Measurements from ENCODE around the gene GSX1.
"Not testable (repeated sequence)": the region's sequence is repeated elsewhere in the genome, so short reads cannot be mapped to it uniquely, and the experiment has no call there.

GSX1 gene
- total RNA-seq = 0 reads per million in 4 experiments

DNA sequence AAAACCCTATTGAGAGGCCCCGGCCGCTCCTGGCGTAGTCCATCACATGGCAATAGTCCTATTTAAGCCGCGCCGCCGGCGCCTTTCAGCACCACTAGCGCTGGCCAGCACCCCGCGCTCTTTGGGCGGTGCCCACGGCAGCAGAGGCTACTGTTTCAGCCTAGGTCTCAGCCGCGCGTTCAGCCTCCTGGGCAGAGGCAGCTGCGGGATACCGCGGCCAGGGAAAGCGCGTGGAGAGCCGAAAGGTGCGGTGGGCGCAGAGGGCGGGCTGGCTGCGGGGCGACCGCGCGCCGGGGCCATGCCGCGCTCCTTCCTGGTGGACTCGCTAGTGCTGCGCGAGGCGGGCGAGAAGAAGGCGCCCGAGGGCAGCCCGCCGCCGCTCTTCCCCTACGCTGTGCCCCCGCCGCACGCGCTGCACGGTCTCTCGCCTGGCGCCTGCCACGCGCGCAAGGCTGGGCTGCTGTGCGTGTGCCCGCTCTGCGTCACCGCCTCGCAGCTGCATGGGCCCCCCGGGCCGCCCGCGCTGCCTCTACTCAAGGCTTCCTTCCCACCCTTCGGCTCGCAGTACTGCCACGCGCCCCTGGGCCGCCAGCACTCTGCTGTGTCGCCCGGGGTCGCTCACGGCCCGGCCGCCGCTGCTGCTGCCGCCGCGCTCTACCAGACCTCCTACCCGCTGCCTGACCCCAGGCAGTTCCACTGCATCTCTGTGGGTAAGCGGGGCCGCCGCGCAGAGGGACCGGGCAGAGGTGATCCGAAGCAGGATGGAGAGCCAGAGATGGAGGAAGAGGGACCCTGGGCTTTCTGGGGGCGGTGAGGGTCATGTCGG is at the start of gene GSX1:
GSX1 (plus strand) TSS at position 91 of the 826 bp plus-strand sequence; CDS start at position 299, 208 bp downstream.
- DNase-seq = no peak

DNA sequence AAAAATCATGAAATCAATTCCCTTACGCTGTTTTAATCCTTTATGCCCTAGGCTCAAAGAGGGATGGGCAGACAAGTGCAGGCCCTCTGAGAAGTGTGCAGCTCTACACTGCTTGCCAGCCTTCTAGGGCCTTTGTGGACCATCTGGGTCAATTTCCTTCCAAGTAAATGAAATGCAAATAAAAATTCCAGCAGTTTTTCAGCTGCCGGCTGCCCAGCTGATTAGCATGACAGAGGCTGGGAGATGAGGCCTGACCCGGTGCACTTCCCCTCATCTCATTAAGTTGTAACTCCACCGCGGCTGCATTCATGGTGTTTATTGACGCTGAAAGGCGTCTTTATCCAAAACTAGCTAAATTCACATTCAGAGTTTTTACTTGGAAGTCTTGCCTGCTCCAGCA is 47.5 kb upstream of the GSX1 start:
- no peak for DNase-seq

DNA sequence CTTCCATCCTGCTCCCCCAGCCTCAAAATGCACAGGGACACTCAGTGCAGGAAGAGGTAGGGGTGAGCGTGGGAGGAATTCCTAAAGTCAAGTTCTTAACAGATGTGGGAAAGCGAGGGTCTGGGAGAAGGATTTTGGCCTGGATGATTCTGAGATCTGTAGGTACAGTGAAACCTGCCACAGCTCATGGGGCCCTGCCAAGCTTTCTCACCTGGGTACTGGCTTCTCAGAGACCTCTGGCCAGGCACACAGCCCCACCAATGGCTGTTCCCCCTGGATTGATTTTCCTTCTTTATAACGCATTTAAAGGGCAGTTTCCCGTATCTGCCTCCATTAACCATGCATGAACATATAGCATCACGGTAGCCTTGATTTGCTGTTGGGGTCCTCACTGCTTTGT is 47.0 kb upstream of the GSX1 start:
- no peak for DNase-seq

DNA sequence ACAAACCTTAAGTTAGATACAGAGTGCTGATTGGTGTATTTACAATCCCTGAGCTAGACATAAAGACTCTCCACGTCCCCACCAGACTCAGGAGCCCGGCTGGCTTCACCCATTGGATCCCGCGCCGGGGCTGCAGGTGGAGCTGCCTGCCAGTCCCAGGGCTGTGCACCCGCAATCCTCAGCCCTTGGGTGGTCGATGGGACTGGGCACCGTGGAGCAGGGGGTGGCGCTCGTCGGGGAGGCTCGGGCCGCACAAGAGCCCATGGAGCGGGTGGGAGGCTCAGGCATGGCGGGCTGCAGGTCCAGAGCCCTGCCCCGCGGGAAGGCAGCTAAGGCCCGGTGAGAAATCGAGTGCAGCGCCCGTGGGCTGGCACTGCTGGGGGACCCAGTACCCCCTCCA is 44.1 kb upstream of the GSX1 start:
- DNase-seq = not testable (repeated sequence)

DNA sequence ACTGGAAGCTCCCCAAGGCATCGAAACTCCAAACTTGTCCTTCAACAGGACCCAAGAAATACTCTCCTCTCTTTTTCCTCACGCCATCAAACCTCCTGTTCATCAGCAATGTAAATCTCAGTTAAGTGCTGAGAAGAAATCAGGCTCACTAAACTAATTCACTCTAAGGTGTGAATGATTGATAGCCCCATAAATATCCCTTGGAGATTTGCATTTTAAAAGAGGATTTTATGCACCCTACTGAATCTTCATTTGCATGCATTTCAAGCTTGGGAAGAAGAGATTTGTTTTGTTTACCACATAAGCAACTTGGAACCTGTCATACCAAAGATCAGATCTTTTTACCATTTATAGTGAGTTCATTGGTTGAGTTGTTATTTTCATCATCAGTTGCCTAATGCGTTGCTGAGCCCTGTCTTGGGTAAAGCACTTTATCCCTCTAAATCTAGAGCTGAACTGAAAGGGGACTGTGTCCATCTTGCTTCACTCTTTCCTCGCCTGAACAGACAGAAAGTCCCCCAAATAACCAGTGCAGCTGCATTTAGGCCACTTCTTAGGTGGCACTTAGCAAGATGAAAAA is 40.2 kb upstream of the GSX1 start:
- DNase-seq = no peak

DNA sequence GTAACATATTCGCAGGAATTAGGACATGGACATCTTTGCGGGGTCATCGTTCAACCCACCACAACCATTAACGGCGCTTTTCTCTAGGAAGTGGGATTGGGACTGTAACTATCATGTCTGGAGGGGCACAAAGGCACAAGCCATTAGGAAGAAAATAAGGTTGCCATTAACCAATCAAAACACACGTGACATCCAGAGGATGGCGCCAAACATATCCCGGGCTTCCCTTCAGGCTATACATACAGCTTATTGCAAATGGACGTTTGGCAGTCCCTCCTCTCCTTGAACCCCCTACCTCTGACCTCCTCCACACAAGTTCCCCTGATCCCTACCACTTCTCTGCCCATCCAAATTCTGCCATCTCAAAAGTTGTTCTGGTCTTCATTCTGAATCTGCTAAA is 26.6 kb upstream of the GSX1 start:
- no peak for DNase-seq

DNA sequence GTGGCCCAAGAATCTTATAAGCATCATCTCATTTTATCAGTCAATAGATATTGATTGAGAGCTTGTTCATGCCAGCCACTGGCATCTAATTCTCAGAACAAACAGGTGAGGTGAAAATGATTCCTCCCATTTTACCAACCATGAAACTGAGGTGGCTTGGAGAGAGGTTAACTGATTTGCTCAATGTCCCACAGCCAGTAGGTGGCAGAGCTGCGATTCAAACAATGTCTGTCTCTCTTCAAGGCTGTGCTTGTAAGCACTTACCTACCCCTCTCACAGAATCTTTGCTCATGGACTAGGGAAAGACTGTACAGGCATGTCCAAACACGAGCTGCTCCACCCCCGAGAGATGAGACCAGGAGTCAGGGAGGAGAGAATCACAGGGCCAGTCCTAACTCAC is 21.5 kb upstream of the GSX1 start:
- DNase-seq = no peak

DNA sequence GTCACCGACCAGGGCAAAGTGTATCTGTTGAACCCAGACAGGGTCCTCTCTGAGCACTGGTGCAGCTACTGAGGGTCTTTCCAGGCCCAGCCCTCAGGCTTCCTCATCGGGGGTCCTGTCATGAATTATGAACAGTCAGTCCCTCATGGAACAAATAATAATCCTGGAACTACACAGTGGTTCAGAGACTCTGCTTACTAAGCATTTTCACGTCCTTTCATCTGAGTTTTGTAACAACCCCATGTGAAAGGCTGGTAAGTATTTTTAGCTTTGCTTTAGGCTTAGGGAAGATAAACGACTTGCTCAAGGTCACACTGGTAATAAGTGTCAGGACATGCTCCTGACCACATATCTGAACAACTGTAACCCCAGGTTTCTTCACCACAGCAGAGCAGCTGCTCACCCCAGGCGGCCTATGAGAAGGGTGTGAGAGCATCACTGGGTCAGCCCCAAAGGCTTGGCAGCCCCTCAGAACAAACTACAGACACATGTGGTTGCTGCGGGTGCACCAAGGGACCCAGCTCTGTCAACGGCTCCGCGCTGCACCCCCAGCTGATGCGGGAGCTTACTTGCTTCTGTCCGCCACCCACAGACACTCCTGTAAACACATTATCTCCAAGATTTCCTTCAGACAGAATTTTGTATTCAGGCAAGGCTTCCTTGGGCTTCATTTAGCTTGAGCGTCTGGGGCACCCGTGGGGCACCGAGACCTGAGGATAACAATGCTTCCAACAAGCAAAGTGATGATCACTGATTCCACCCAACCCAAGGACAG is 19.4 kb upstream of the GSX1 start:
- no peak for DNase-seq

DNA sequence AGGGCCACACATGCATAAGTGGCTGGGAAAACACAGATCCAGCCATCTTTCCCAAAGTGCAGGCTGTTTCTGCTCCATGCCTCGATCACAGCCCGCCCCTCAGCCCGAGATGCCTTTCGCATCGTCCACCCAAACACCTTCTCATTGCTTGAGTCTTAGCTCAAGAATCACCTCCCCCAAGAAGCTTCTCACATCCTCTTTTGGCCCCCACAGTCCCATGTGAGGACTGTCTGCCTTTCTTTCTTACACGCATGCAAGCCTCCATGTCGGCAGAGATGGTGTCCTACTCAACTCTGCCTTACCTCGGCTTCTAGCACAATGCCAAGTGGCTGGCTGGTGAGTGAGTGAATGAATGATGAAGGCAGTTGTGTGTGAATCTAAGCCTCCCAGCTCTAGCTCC is 18.1 kb upstream of the GSX1 start:
- no peak for DNase-seq

DNA sequence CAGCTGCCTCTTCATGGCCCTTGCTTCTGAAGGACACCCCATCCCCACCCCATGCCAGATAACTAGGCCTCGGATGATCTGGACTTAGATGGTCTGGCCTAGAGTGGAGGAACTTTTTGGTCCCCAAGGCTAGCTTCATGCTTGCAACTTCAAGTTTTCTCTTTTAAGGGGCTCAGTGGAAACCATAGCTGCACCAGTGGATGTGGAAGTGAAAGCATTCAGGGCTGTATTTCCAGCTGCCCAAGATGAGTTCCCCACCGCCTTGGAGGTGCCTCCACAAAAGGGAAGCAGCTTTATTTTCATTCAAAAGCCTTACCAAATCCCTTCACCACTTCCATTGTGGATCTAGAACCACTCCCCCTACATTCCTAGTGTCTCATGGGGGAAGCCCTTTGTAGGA is 17.6 kb upstream of the GSX1 start:
- no peak for DNase-seq

DNA sequence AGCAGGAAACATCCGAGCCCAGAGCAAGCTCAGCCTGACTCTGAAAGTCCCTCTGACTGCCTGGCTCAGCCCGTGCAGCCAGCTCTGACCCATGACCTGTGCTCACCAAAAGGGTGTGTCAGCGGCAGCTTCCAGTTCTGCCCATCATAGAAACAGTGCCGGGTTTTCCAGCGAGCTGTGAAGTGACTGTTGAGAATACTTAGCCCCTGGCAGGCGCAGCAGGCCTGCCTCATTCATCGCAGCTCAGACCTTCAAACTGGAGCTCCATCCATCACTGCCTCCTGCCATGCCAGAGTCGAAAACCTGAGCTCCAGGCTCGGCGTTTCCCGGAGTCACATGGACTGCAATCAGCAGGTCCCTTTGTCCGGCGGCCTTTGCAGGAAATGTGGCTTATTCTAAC is 16.3 kb upstream of the GSX1 start:
- no peak for DNase-seq

DNA sequence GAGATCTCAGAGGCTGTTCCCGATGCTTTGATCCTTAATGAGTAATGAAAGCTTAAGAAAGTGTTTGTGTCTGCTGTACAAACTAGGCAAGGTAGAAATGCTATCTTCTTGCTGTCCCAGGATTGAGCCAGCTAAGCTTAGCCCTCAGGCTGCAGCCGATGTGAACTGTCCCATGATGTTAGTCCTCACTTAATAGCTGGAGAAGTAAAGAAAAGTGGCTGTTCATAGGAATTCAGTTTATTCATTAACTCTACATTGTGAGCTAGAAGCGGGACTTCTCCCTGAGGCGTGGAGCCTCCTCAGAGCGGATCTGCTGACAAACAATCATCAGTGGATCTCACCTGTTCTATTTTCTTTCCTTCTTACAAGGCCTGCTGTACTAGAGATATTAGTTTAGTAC is 10.1 kb upstream of the GSX1 start:
- DNase-seq = no peak

DNA sequence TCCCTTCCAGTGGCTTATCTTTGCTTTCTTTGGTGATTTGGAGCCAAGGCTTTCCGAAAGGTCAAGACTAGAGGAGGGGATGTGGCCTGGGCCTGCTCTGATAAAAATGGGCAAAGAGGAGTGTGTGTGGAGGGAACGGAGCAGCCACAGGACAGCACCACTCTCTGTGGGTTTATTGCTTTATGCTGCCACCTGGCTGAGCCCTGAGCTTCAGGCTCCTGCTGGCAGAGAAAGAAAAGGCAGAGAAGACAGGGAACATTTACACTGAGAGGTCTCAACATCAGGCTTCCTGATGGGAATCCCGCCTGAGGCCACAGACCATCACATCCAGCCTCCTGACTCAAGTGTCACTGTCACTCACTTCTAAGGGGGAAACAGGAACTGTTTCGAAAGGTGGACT is 9.2 kb upstream of the GSX1 start:
- no peak for DNase-seq

DNA sequence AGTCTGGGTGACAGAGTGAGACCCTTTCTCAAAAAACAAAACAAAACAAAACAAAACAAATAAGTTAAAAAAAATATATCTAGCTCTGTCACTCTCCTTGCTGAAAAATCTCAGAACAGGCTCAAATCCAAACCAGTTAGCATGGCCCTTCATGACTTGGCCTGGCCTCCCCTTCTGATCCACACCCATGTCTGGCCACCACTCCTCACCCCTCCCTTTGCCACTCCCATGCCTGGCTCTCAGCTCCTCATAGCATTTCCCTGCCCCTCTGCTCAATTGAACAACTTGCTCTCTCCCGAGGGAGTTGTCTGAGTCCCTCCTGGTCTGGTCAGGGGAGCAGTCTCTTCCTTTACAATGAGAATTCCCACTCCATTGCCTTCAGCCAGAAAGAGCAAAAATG is 4.0 kb upstream of the GSX1 start:
- no peak for DNase-seq

DNA sequence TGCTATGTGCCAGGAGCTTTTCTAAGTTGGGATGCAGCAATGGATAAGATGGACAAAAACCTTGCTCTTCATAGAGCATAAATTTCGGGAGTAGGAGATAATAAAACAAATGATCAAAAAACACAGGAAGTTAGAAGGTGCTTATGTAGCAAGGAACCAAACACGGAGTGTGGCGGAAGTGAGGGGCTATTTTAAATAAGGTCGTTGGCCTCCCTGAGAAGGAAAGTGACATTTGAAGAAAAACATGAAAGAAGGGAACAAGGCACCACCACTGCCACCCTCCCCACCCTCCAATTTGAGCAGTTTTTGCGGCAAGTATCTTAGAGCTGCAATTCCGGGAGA is 3.2 kb upstream of the GSX1 start:
- DNase-seq = no peak

DNA sequence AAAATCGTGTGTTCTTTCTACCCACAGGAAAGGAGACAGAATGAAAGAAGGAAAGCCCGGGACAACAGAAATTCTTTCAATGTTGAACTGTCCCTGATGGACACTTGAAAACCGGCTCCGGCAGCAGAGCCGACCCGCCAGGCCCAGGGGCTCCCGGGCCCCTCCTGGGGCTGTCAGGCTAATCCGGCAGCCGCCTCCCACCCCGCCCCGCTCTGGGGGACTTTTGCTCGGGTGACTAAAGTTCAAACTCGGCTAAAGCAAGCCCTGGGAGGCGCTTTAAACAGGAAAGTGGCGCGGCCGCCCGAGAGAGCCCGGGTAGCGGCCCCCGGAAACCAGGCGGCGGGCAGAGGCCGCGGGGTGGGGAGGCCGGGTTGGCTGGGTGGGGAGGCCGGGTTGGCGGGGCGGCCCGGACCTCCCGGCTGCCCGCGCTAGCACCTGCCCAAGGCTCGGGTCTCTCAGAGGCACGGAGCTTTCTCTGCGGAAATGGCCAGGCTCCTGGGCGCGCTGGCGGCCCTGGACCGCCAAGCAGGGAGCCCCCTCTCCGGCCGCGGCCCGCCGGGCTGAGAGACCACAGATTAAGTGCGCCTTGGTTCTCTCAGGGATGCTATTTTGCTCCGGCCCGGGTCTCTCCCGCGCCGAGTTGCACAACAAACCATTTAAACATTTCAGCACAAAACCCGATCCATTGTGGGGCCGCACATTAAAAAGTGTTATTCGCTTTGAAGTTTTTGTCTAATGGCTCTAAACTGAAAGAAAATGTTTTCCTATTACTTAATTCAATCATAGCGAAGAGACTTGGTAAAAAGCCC is 2.6 kb upstream of the GSX1 start:
- no peak for DNase-seq

DNA sequence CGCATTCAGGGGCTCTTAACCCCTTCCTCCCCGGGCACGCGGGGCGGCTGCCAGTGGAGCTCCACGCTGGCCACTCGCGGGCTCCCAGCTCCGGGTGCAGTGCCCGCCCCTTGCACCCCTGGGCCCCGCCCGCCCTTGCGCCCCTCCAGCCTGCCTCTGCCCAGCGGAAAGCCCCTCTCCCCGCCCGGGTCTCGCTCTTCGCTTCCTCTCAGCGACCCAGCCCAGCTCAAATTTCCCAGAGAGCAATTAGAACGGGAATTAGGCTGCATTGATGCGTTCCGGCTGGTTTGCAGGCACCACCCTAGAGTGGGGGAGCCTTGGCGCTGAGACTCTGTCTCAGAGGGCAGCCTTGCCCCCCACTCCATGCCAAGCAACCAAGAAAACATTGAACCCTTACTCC is 1.8 kb upstream of the GSX1 start:
- DNase-seq = no peak

DNA sequence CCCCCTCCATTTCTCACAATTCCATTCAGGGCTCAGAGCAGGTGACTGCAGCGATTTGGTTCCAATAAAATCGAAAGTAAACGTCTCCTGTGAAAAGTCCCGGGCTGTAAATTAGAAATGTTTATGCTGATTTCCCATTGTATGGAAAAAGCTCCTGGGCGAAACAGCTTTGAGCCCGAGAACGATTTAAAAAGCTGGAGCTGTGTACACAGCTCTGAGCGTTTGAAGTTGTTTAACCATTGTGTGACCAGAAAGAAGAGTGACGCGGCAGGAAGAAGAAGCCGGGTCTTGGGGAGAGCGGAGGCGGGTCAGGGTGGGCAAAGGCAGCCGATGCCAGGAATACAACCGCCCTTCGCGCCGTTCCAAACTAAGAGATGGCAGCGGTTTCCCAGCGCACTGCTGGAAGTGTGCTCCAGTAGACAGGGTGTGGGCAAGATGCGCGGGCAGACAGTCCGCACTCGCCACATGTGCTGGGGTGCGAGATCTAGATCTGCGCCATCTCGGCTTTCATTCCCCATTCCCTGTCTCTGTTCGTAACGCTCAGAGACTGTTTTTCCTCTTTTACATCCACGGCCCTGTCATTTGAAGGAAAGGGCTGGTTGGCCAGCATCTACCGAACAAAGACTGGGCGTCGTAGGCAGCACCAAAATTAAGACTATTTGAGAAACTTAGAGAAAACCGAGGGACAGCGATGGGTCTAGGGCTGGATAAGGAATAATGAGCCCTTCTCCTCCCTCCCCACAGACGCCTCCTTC is 960 bp upstream of the GSX1 start:
- no peak for DNase-seq

DNA sequence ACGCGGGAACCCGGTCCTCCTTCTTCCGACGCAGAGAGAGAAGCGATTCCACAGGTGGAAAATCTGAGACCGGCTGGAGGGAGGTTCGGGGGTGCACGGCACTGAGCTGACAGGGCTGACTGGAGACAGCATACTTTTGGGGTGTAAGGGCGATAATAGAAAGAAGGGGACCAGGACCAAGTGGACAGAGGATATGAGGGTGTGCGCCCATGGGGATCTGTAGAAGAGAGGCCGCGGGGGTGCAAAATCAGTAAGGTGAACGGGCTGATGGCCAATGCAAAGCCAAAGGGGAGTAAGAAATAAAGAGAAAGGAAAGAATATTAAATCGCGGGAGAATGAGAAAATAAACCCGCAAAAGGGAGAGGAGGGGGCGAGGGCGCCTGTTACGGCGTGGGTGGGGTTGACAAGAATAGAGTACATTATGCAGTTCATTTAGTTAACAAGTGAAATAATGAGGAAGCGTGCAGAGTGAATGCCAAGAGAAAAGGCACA is 336 bp upstream of the GSX1 start:
- no peak for DNase-seq

DNA sequence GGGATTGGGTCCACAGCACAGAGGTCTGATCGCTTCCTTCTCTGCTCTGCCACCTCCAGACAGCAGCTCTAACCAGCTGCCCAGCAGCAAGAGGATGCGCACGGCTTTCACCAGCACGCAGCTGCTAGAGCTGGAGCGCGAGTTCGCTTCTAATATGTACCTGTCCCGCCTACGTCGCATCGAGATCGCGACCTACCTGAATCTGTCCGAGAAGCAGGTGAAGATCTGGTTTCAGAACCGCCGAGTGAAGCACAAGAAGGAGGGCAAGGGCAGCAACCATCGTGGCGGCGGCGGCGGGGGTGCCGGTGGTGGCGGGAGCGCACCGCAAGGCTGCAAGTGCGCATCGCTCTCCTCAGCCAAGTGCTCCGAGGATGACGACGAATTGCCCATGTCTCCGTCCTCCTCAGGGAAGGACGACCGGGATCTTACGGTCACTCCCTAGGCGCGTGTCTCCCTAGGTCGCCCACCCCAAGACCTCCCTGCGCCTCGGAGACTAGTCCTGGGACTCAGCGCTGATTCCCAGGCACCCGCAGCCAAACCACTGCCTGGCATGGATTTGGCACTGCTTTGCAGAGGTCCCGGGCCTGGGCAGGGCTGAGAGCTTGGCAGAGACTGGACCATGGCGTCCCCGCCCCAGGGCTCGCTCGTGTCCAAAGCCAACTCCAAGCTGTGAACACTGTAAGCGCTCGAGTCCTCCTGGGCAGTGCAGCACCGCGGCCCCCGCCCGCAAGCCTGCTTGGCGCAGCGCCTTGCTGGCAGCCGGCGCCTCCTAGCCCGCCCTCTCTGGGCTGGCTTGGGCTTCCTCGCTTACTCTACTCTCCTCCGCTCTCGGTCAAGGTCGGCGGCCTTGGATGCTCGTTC is 1.5 kb downstream of the GSX1 start:
- no peak for DNase-seq

DNA sequence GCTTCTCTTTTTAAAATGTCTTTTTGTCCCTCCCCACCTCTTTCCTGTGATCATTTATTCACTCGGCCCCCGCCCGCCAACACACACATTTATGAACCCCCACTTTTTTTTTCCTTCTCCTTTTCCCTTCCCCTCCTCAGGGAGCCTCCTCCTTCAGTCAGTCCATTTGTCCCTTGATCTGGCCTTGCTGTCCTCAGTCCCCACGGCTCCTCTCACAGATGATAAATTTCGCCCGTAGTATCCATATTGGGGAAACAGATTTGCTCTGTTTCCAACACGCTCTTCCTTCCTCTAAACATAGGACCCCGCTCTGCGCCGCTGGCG is 2.0 kb downstream of the GSX1 start:
- DNase-seq = no peak
